Panc1 (cell line): ENCODE data around the gene DAZAP1. TPM values are rescaled to one million over a fixed set of nuclear protein-coding genes. Genes with fewer than 3 reads are reported as not detected.

Experiments
- ATAC-seq: fragments of 200-7000 bp; cut with Tn5 transposase; 2 replicates; pipeline ENCODE4 v1.9.1; 2020; ENCODE audit warnings: mild to moderate bottlenecking, moderate library complexity
- BruUV-seq: library from RNA; stranded (reverse); fragments of 400-500 nt; replicated peaks from 2 replicates; lab custom pipeline; 2021; lab: Mats Ljungman, UMichigan
- CTCF ChIA-PET: fragments of 300-600 bp; sonication (Branson Sonifier 250); formaldehyde crosslinking; loops from one replicate; lab custom pipeline; 2022; ENCODE audit warnings: antibody characterized with exemption; lab: Charles Lee
- POLR2A ChIA-PET: fragments of 300-600 bp; sonication (Branson Sonifier 250); formaldehyde crosslinking; loops from one replicate; lab custom pipeline; 2022; ENCODE audit warnings: antibody characterized with exemption; lab: Charles Lee
- DNase-seq: peaks from one replicate; pipeline ENCODE4 v3.0.0-alpha.2; 2010; ENCODE audit warnings: low read depth, low spot score
- H3K27ac ChIP-seq: 2 replicates; pipeline ENCODE4 v1.5.1; 2011; ENCODE audit warnings: mild to moderate bottlenecking, low read length, inconsistent platforms
- H3K27me3 ChIP-seq: fragments of 200-500 bp; sonication (Bioruptor generic); 2 replicates; pipeline ENCODE4 v1.6.0; 2014; ENCODE audit warnings: low read length, inconsistent platforms; ENCODE audit not compliant: control insufficient read depth, insufficient read depth
- H3K36me3 ChIP-seq: fragments of 200-500 bp; sonication (Bioruptor generic); 2 replicates; pipeline ENCODE4 v1.5.1; 2014; ENCODE audit warnings: inconsistent platforms, mild to moderate bottlenecking, low read length, moderate library complexity; ENCODE audit not compliant: control insufficient read depth, insufficient read depth
- H3K4me1 ChIP-seq: 2 replicates; pipeline ENCODE4 v1.5.1; 2011; ENCODE audit warnings: inconsistent platforms, mild to moderate bottlenecking, low read length, moderate library complexity; ENCODE audit not compliant: control insufficient read depth, insufficient read depth
- H3K4me3 ChIP-seq, 2 experiments: 2 replicates each; pipeline ENCODE4 v1.5.1; 2011 to 2012; ENCODE audit warnings: low read depth in 2 of 2, low read length in 2 of 2, mild to moderate bottlenecking in 2 of 2, inconsistent platforms in 1 of 2, moderate library complexity in 1 of 2
- H3K9me3 ChIP-seq: fragments of 200-500 bp; sonication (Bioruptor generic); 2 replicates; pipeline ENCODE4 v1.5.1; 2014; ENCODE audit warnings: low read depth, mild to moderate bottlenecking, inconsistent platforms, low read length, moderate library complexity; ENCODE audit not compliant: control insufficient read depth, insufficient read depth
- POLR2AphosphoS5 ChIP-seq: IDR thresholded peaks from 2 replicates; pipeline ENCODE4 v1.6.1; 2012; ENCODE audit warnings: mild to moderate bottlenecking, low read depth, low read length, moderate library complexity
- SIN3A ChIP-seq: IDR thresholded peaks from 2 replicates; pipeline ENCODE4 v1.6.1; 2012; ENCODE audit warnings: low read depth, mild to moderate bottlenecking, low read length, moderate library complexity, borderline replicate concordance; ENCODE audit not compliant: insufficient read depth
- TCF7L2 ChIP-seq: IDR thresholded peaks from 2 replicates; pipeline ENCODE4 v1.6.1; 2011; ENCODE audit warnings: mild to moderate bottlenecking, low read depth, low read length, inconsistent platforms
- in situ Hi-C: cut with HindIII; loops from 2 replicates; pipeline ENCODE4 v1.10.0; 2016; ENCODE audit warnings: low sequenced_read_pairs, low pct_unique_long_range_greater_than_20kb
- intact Hi-C: fragments of 100-400 bp; cut with micrococcal nuclease; formaldehyde crosslinking; loops from one replicate; pipeline ENCODE4 v1.10.0; 2022; ENCODE audit not compliant: unreplicated experiment
- total RNA-seq: library from RNA; stranded (reverse); gene quantifications from one replicate; pipeline ENCODE4 v1.2.1, GENCODE V29; 2021; ENCODE audit not compliant: unreplicated experiment
- TF ChIP-seq, protein P1 (sequence below), 2 experiments: IDR thresholded peaks; 2 replicates each; pipeline ENCODE4 v1.6.1; 2011 to 2012; ENCODE audit warnings: low read depth in 2 of 2, control low read depth in 1 of 2, low read length in 1 of 2, mild to moderate bottlenecking in 1 of 2, moderate library complexity in 1 of 2; ENCODE audit not compliant: insufficient read depth in 1 of 2
- TF ChIP-seq, protein P2 (sequence below): fragments of 450-650 bp; IDR thresholded peaks from 2 replicates; pipeline ENCODE4 v1.5.1; 2017; ENCODE audit warnings: mild to moderate bottlenecking

The DAZAP1 gene
- total RNA-seq, 1 experiment from 2014 or later = 195 TPM

DNA sequence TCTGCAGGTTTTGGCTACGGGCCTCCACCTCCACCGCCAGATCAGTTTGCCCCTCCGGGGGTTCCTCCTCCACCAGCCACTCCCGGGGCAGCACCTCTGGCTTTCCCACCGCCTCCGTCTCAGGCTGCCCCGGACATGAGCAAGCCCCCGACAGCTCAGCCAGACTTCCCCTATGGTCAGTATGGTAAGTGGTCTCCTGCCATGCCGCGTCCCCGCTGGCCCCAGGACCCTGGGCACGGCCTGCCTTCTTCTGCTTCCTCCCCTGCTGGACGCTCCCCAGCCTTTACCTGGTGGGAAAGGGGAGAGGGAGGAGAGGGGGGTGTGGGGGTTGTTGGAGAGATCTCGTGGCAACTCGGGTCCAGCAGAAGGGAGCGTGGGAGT is 25.1 kb downstream of the DAZAP1 start:
- ChIA-PET CTCF (no interaction called here), POLR2A (no interaction called here)
- no TSS peak for BruUV-seq
- no peaks in the 10 kb centered on the region for H3K9me3 ChIP-seq
- in situ Hi-C loops (no loop called here), intact Hi-C loops (no loop called here)
- ATAC-seq = no peak
- TF ChIP-seq POLR2AphosphoS5 (no peak), TCF7L2 (no peak), SIN3A (no peak)
- TF ChIP-seq, protein P1, sequence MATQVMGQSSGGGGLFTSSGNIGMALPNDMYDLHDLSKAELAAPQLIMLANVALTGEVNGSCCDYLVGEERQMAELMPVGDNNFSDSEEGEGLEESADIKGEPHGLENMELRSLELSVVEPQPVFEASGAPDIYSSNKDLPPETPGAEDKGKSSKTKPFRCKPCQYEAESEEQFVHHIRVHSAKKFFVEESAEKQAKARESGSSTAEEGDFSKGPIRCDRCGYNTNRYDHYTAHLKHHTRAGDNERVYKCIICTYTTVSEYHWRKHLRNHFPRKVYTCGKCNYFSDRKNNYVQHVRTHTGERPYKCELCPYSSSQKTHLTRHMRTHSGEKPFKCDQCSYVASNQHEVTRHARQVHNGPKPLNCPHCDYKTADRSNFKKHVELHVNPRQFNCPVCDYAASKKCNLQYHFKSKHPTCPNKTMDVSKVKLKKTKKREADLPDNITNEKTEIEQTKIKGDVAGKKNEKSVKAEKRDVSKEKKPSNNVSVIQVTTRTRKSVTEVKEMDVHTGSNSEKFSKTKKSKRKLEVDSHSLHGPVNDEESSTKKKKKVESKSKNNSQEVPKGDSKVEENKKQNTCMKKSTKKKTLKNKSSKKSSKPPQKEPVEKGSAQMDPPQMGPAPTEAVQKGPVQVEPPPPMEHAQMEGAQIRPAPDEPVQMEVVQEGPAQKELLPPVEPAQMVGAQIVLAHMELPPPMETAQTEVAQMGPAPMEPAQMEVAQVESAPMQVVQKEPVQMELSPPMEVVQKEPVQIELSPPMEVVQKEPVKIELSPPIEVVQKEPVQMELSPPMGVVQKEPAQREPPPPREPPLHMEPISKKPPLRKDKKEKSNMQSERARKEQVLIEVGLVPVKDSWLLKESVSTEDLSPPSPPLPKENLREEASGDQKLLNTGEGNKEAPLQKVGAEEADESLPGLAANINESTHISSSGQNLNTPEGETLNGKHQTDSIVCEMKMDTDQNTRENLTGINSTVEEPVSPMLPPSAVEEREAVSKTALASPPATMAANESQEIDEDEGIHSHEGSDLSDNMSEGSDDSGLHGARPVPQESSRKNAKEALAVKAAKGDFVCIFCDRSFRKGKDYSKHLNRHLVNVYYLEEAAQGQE (IDR thresholded peaks at IDR 0.05; ENCODE audit: insufficient read depth in 1 of 2, low read depth in 2 of 2, low read length in 1 of 2) = no peak
- TF ChIP-seq, protein P2, sequence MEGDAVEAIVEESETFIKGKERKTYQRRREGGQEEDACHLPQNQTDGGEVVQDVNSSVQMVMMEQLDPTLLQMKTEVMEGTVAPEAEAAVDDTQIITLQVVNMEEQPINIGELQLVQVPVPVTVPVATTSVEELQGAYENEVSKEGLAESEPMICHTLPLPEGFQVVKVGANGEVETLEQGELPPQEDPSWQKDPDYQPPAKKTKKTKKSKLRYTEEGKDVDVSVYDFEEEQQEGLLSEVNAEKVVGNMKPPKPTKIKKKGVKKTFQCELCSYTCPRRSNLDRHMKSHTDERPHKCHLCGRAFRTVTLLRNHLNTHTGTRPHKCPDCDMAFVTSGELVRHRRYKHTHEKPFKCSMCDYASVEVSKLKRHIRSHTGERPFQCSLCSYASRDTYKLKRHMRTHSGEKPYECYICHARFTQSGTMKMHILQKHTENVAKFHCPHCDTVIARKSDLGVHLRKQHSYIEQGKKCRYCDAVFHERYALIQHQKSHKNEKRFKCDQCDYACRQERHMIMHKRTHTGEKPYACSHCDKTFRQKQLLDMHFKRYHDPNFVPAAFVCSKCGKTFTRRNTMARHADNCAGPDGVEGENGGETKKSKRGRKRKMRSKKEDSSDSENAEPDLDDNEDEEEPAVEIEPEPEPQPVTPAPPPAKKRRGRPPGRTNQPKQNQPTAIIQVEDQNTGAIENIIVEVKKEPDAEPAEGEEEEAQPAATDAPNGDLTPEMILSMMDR = no peak
- no peaks in the 10 kb centered on the region for H3K27me3 ChIP-seq
- no peak overlapping the region for H3K4me3 ChIP-seq
- no peak overlapping the region for H3K27ac ChIP-seq
- DNase-seq = no peak
- no peaks in the 10 kb centered on the region for H3K36me3 ChIP-seq
- 0 out of 2 replicates have a peak, but pooled peaks cover under 1% of the 10 kb centered on the region for H3K4me1 ChIP-seq

DNA sequence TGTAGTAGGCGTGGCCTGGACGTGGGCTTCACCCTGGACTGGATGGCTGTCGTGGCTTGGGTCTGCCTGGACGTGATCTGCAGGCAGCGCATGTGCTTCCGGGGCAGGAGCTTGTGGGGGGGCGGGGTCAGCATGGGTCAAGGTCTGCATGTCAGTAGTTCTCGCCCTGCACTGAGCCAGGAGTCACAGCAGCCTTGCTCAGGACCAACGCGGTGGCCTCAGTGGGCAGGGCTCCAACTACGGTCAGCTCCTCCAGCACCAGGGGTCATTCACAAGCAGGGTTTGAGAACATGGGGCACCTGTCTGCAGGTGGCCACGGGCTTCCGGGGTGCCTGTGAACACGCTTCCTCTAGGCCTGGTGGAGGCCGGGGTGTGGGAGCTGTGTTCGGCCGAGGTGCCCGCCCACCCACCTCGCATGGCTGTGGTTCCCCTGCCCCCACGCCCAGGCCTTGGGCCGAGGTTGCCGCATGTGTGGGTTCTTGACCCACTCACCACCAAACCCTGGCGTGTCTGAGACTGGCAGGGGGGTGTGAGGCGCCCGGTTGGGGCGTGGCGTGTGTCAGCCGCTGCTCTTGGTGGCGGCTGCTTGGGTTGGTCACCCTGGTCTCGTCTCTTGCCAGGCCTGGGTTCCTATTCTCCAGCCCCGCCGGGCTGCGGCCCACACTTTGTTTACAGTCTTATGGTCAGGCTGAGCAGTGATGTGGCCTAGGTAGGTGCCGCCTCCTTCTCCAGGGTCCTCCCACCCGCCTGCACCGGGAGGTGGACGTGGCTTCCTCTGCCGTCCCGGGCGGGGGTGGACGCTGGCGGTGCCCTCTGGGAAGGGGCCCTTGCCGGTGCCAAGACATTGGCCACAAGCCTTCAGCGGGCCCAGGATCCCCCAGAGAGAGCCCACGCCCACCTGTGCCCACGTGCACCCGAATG is 26.0 kb downstream of the DAZAP1 start:
- peaks cover 1% of the 10 kb centered on the region; the same call in 1 of the 2 replicates for H3K36me3 ChIP-seq

More for the DNA sequence above, 26.0 kb downstream of the DAZAP1 start:
- DNase-seq (no peak), ATAC-seq (no peak)
- Histone ChIP-seq H3K4me1 (0 out of 2 replicates have a peak, but pooled peaks cover 3% of the 10 kb centered on the region), H3K27ac (no peak overlapping the region), H3K27me3 (no peaks in the 10 kb centered on the region), H3K4me3 (no peak overlapping the region), H3K9me3 (no peaks in the 10 kb centered on the region)
- CTCF ChIA-PET = no interaction called here
- in situ Hi-C loops = no loop called here
- BruUV-seq = no TSS peak
- POLR2A ChIA-PET = no interaction called here
- intact Hi-C loops = no loop called here
- TF ChIP-seq SIN3A (no peak), POLR2AphosphoS5 (no peak), TCF7L2 (no peak)
- TF ChIP-seq, protein P1 (IDR thresholded peaks at IDR 0.05; ENCODE audit: insufficient read depth in 1 of 2, low read depth in 2 of 2, low read length in 1 of 2) = no peak
- TF ChIP-seq, protein P2 = no peak
